NCI-H1436 (cell line): ENCODE measurements around the gene SLC16A4.

ENCODE experiments used
- DNase-seq: peaks from one replicate; lab custom pipeline; 2025; lab: John Stamatoyannopoulos, UW

SLC16A4 gene

GRCh38 chr1:110326826-110327225 is 64.0 kb downstream of the SLC16A4 start:
- DNase-seq = no peak

GRCh38 chr1:110324667-110325066 is 66.2 kb downstream of the SLC16A4 start:
- DNase-seq = no peak

- no peak for DNase-seq
Measured at GRCh38 chr1:110321846-110322245, 69.0 kb downstream of the SLC16A4 start.

GRCh38 chr1:110321045-110321444 is 69.8 kb downstream of the SLC16A4 start:
- no peak for DNase-seq

- no peak for DNase-seq
Measured at GRCh38 chr1:110320168-110320518, 70.7 kb downstream of the SLC16A4 start.

GRCh38 chr1:110319332-110320167 is 71.3 kb downstream of the SLC16A4 start:
- DNase-seq = no peak

- DNase-seq = no peak
Measured at GRCh38 chr1:110318046-110318445, 72.8 kb downstream of the SLC16A4 start.

- DNase-seq = no peak
Measured at GRCh38 chr1:110316735-110317134, 74.1 kb downstream of the SLC16A4 start.
